NT2/D1 (cell line): ENCODE measurements around the gene LPP.

Experiments
- SUZ12 ChIP-seq: IDR thresholded peaks from 2 replicates; pipeline ENCODE4 v1.6.1; 2011; ENCODE audit not compliant: insufficient read length, insufficient read depth; ENCODE audit errors: extremely low read depth
- ZNF274 ChIP-seq: IDR thresholded peaks from 2 replicates; pipeline ENCODE4 v1.6.1; 2011; ENCODE audit warnings: mild to moderate bottlenecking, low read depth, low read length

GRCh38 chr3:188729422-188729821 is 575.5 kb downstream of the LPP start:
- no peak for TF ChIP-seq ZNF274
- TF ChIP-seq SUZ12, result no peak
